ENCODE measurements around the gene CYP24A1.

CYP24A1 gene

GRCh38 chr20:54110041-54110440, 63.7 kb downstream of the CYP24A1 start:
- H3K9ac ChIP-seq (ENCODE audit: low read depth, low read length) = no peak overlapping the region
- H3K9me3 ChIP-seq (ENCODE audit: control insufficient read depth, insufficient read depth, low read length) = no peaks in the 10 kb centered on the region
- no peaks in the 10 kb centered on the region for H3K36me3 ChIP-seq (ENCODE audit: control insufficient read depth, insufficient read depth, low read length)
- H3K4me3 ChIP-seq (ENCODE audit: low read depth, low read length) = no peak overlapping the region
- H3K27me3 ChIP-seq (ENCODE audit: control insufficient read depth, insufficient read depth, low read length) = no peaks in the 10 kb centered on the region
- no peaks in the 10 kb centered on the region for H3K4me1 ChIP-seq (ENCODE audit: control insufficient read depth, insufficient read depth, low read length)

- Histone ChIP-seq H3K36me3 (ENCODE audit: control insufficient read depth, insufficient read depth, low read length) (no peaks in the 10 kb centered on the region), H3K9ac (ENCODE audit: low read depth, low read length) (no peak overlapping the region), H3K4me1 (ENCODE audit: control insufficient read depth, insufficient read depth, low read length) (no peaks in the 10 kb centered on the region), H3K9me3 (ENCODE audit: control insufficient read depth, insufficient read depth, low read length) (no peaks in the 10 kb centered on the region), H3K27me3 (ENCODE audit: control insufficient read depth, insufficient read depth, low read length) (no peaks in the 10 kb centered on the region), H3K4me3 (ENCODE audit: low read depth, low read length) (no peak overlapping the region)
Observed at GRCh38 chr20:54108817-54109216, 65.0 kb downstream of the CYP24A1 start.

- H3K4me3 ChIP-seq (ENCODE audit: low read depth, low read length) = no peak overlapping the region
- no peaks in the 10 kb centered on the region for H3K9me3 ChIP-seq (ENCODE audit: control insufficient read depth, insufficient read depth, low read length)
- H3K9ac ChIP-seq (ENCODE audit: low read depth, low read length) = no peak overlapping the region
- H3K36me3 ChIP-seq (ENCODE audit: control insufficient read depth, insufficient read depth, low read length) = no peaks in the 10 kb centered on the region
- H3K4me1 ChIP-seq (ENCODE audit: control insufficient read depth, insufficient read depth, low read length) = no peaks in the 10 kb centered on the region
- H3K27me3 ChIP-seq (ENCODE audit: control insufficient read depth, insufficient read depth, low read length) = no peaks in the 10 kb centered on the region
Observed at GRCh38 chr20:54108326-54108642, 65.5 kb downstream of the CYP24A1 start.

- no peak overlapping the region for H3K9ac ChIP-seq (ENCODE audit: low read depth, low read length)
- H3K4me1 ChIP-seq (ENCODE audit: control insufficient read depth, insufficient read depth, low read length) = no peaks in the 10 kb centered on the region
Observed at GRCh38 chr20:54107600-54108325, 66.0 kb downstream of the CYP24A1 start.

GRCh38 chr20:54107181-54107580, 66.6 kb downstream of the CYP24A1 start:
- no peaks in the 10 kb centered on the region for H3K4me1 ChIP-seq (ENCODE audit: control insufficient read depth, insufficient read depth, low read length)
- no peaks in the 10 kb centered on the region for H3K36me3 ChIP-seq (ENCODE audit: control insufficient read depth, insufficient read depth, low read length)
- no peaks in the 10 kb centered on the region for H3K27me3 ChIP-seq (ENCODE audit: control insufficient read depth, insufficient read depth, low read length)
- H3K9me3 ChIP-seq (ENCODE audit: control insufficient read depth, insufficient read depth, low read length) = no peaks in the 10 kb centered on the region
- H3K9ac ChIP-seq (ENCODE audit: low read depth, low read length) = no peak overlapping the region
- H3K4me3 ChIP-seq (ENCODE audit: low read depth, low read length) = no peak overlapping the region

More at GRCh38 chr20:54107600-54108325, 66.0 kb downstream of the CYP24A1 start:
- Histone ChIP-seq H3K9me3 (ENCODE audit: control insufficient read depth, insufficient read depth, low read length) (no peaks in the 10 kb centered on the region), H3K4me3 (ENCODE audit: low read depth, low read length) (no peak overlapping the region), H3K36me3 (ENCODE audit: control insufficient read depth, insufficient read depth, low read length) (no peaks in the 10 kb centered on the region), H3K27me3 (ENCODE audit: control insufficient read depth, insufficient read depth, low read length) (no peaks in the 10 kb centered on the region)

GRCh38 chr20:54106162-54106561, 67.6 kb downstream of the CYP24A1 start:
- H3K9me3 ChIP-seq (ENCODE audit: control insufficient read depth, insufficient read depth, low read length) = no peaks in the 10 kb centered on the region
- no peaks in the 10 kb centered on the region for H3K36me3 ChIP-seq (ENCODE audit: control insufficient read depth, insufficient read depth, low read length)
- H3K27me3 ChIP-seq (ENCODE audit: control insufficient read depth, insufficient read depth, low read length) = no peaks in the 10 kb centered on the region
- H3K4me3 ChIP-seq (ENCODE audit: low read depth, low read length) = no peak overlapping the region
- no peak overlapping the region for H3K9ac ChIP-seq (ENCODE audit: low read depth, low read length)
- no peaks in the 10 kb centered on the region for H3K4me1 ChIP-seq (ENCODE audit: control insufficient read depth, insufficient read depth, low read length)

- no peaks in the 10 kb centered on the region for H3K36me3 ChIP-seq (ENCODE audit: control insufficient read depth, insufficient read depth, low read length)
- H3K9ac ChIP-seq (ENCODE audit: low read depth, low read length) = no peak overlapping the region
- H3K27me3 ChIP-seq (ENCODE audit: control insufficient read depth, insufficient read depth, low read length) = no peaks in the 10 kb centered on the region
- no peaks in the 10 kb centered on the region for H3K9me3 ChIP-seq (ENCODE audit: control insufficient read depth, insufficient read depth, low read length)
- no peaks in the 10 kb centered on the region for H3K4me1 ChIP-seq (ENCODE audit: control insufficient read depth, insufficient read depth, low read length)
- no peak overlapping the region for H3K4me3 ChIP-seq (ENCODE audit: low read depth, low read length)
Observed at GRCh38 chr20:54105653-54106052, 68.1 kb downstream of the CYP24A1 start.

- no peak overlapping the region for H3K4me3 ChIP-seq (ENCODE audit: low read depth, low read length)
- no peaks in the 10 kb centered on the region for H3K27me3 ChIP-seq (ENCODE audit: control insufficient read depth, insufficient read depth, low read length)
- no peaks in the 10 kb centered on the region for H3K36me3 ChIP-seq (ENCODE audit: control insufficient read depth, insufficient read depth, low read length)
- no peak overlapping the region for H3K9ac ChIP-seq (ENCODE audit: low read depth, low read length)
- H3K4me1 ChIP-seq (ENCODE audit: control insufficient read depth, insufficient read depth, low read length) = no peaks in the 10 kb centered on the region
- H3K9me3 ChIP-seq (ENCODE audit: control insufficient read depth, insufficient read depth, low read length) = no peaks in the 10 kb centered on the region
Observed at GRCh38 chr20:54104781-54105180, 69.0 kb downstream of the CYP24A1 start.

GRCh38 chr20:54103762-54104600, 69.8 kb downstream of the CYP24A1 start:
- no peak overlapping the region for H3K4me3 ChIP-seq (ENCODE audit: low read depth, low read length)
- no peaks in the 10 kb centered on the region for H3K36me3 ChIP-seq (ENCODE audit: control insufficient read depth, insufficient read depth, low read length)
- H3K4me1 ChIP-seq (ENCODE audit: control insufficient read depth, insufficient read depth, low read length) = no peaks in the 10 kb centered on the region
- H3K27me3 ChIP-seq (ENCODE audit: control insufficient read depth, insufficient read depth, low read length) = no peaks in the 10 kb centered on the region
- no peaks in the 10 kb centered on the region for H3K9me3 ChIP-seq (ENCODE audit: control insufficient read depth, insufficient read depth, low read length)
- H3K9ac ChIP-seq (ENCODE audit: low read depth, low read length) = no peak overlapping the region
